ENCODE data around the gene ACE.
A peak's percentile ranks its signal among the peaks of the same experiment; 100 is the strongest.

Gene ACE

GRCh38 chr17:63476854-63477479 lies at the start of gene ACE:
ACE (plus strand) TSS chr17:63477061; CDS start chr17:63477095, 34 bp downstream.
- peak within 1 kb of the TSS; percentile 56 to 64 for H3K9ac ChIP-seq (ENCODE audit: low read depth in 1 of 2, low read length in 2 of 2)
- H3K4me3 ChIP-seq (ENCODE audit: low read depth in 1 of 2, low read length in 2 of 2), result peak within 1 kb of the TSS; percentile 72 to 76
- H3K27ac ChIP-seq (ENCODE audit: low read depth, low read length), result peak within 1 kb of the TSS; percentile 56
- H3K36me3 ChIP-seq (ENCODE audit: control insufficient read depth in 1 of 2, insufficient read depth in 2 of 2, low read length in 2 of 2), result peaks cover 6 to 16% of the 10 kb centered on the region in 2 donors
- H3K9me3 ChIP-seq (ENCODE audit: control insufficient read depth in 1 of 2, low read length in 2 of 2), result no peaks in the 10 kb centered on the region
- peaks cover 21 to 37% of the 10 kb centered on the region in 2 donors for H3K4me1 ChIP-seq (ENCODE audit: control insufficient read depth in 1 of 2, insufficient read depth in 2 of 2, low read length in 2 of 2)
- no peaks in the 10 kb centered on the region for H3K27me3 ChIP-seq (ENCODE audit: control insufficient read depth in 1 of 2, insufficient read depth in 2 of 2, low read length in 2 of 2)

GRCh38 chr17:63429766-63430165 lies 47.1 kb upstream of the ACE start:
- Histone ChIP-seq H3K36me3 (ENCODE audit: control insufficient read depth in 1 of 2, insufficient read depth in 2 of 2, low read length in 2 of 2) (peaks cover 0 to 2% of the 10 kb centered on the region in 2 donors), H3K27me3 (ENCODE audit: control insufficient read depth in 1 of 2, insufficient read depth in 2 of 2, low read length in 2 of 2) (no peaks in the 10 kb centered on the region), H3K4me1 (ENCODE audit: control insufficient read depth in 1 of 2, insufficient read depth in 2 of 2, low read length in 2 of 2) (peaks cover 34 to 39% of the 10 kb centered on the region in 2 donors), H3K27ac (ENCODE audit: low read depth, low read length) (no peak overlapping the region), H3K4me3 (ENCODE audit: low read depth in 1 of 2, low read length in 2 of 2) (no peak overlapping the region), H3K9me3 (ENCODE audit: control insufficient read depth in 1 of 2, low read length in 2 of 2) (no peaks in the 10 kb centered on the region), H3K9ac (ENCODE audit: low read depth in 1 of 2, low read length in 2 of 2) (no peak overlapping the region)

- Histone ChIP-seq H3K27ac (ENCODE audit: low read depth, low read length) (no peak overlapping the region), H3K36me3 (ENCODE audit: control insufficient read depth in 1 of 2, insufficient read depth in 2 of 2, low read length in 2 of 2) (peaks cover 0 to 4% of the 10 kb centered on the region in 2 donors), H3K27me3 (ENCODE audit: control insufficient read depth in 1 of 2, insufficient read depth in 2 of 2, low read length in 2 of 2) (no peaks in the 10 kb centered on the region), H3K9me3 (ENCODE audit: control insufficient read depth in 1 of 2, low read length in 2 of 2) (no peaks in the 10 kb centered on the region), H3K4me1 (ENCODE audit: control insufficient read depth in 1 of 2, insufficient read depth in 2 of 2, low read length in 2 of 2) (peaks cover 39 to 44% of the 10 kb centered on the region in 2 donors), H3K4me3 (ENCODE audit: low read depth in 1 of 2, low read length in 2 of 2) (no peak overlapping the region), H3K9ac (ENCODE audit: low read depth in 1 of 2, low read length in 2 of 2) (no peak overlapping the region)
Measured at GRCh38 chr17:63430223-63430622, 46.6 kb upstream of the ACE start.

GRCh38 chr17:63431618-63431938 lies 45.3 kb upstream of the ACE start:
- Histone ChIP-seq H3K9me3 (ENCODE audit: control insufficient read depth in 1 of 2, low read length in 2 of 2) (no peaks in the 10 kb centered on the region), H3K27me3 (ENCODE audit: control insufficient read depth in 1 of 2, insufficient read depth in 2 of 2, low read length in 2 of 2) (no peaks in the 10 kb centered on the region), H3K36me3 (ENCODE audit: control insufficient read depth in 1 of 2, insufficient read depth in 2 of 2, low read length in 2 of 2) (peaks cover 0 to 10% of the 10 kb centered on the region in 2 donors), H3K27ac (ENCODE audit: low read depth, low read length) (no peak overlapping the region), H3K4me1 (ENCODE audit: control insufficient read depth in 1 of 2, insufficient read depth in 2 of 2, low read length in 2 of 2) (peaks cover 52 to 54% of the 10 kb centered on the region in 2 donors), H3K9ac (ENCODE audit: low read depth in 1 of 2, low read length in 2 of 2) (peak overlapping the region; percentile 19 to 45), H3K4me3 (ENCODE audit: low read depth in 1 of 2, low read length in 2 of 2) (peak overlapping the region; percentile 10 to 30)

- H3K27ac ChIP-seq (ENCODE audit: low read depth, low read length), result peak overlapping the region; percentile 57
Measured at GRCh38 chr17:63431939-63432804, 44.7 kb upstream of the ACE start.

GRCh38 chr17:63433746-63434591 lies 42.9 kb upstream of the ACE start:
- peaks cover 58 to 69% of the 10 kb centered on the region in 2 donors for H3K4me1 ChIP-seq (ENCODE audit: control insufficient read depth in 1 of 2, insufficient read depth in 2 of 2, low read length in 2 of 2)
- H3K36me3 ChIP-seq (ENCODE audit: control insufficient read depth in 1 of 2, insufficient read depth in 2 of 2, low read length in 2 of 2), result peaks cover 0 to 10% of the 10 kb centered on the region in 2 donors
- no peaks in the 10 kb centered on the region for H3K27me3 ChIP-seq (ENCODE audit: control insufficient read depth in 1 of 2, insufficient read depth in 2 of 2, low read length in 2 of 2)
- no peaks in the 10 kb centered on the region for H3K9me3 ChIP-seq (ENCODE audit: control insufficient read depth in 1 of 2, low read length in 2 of 2)
- H3K4me3 ChIP-seq (ENCODE audit: low read depth in 1 of 2, low read length in 2 of 2), result peak overlapping the region in 1 of 2 donors; percentile 29
- no peak overlapping the region for H3K27ac ChIP-seq (ENCODE audit: low read depth, low read length)
- H3K9ac ChIP-seq (ENCODE audit: low read depth in 1 of 2, low read length in 2 of 2), result peak overlapping the region in 1 of 2 donors; percentile 11

More at GRCh38 chr17:63431939-63432804, 44.7 kb upstream of the ACE start:
- Histone ChIP-seq H3K4me3 (ENCODE audit: low read depth in 1 of 2, low read length in 2 of 2) (peak overlapping the region; percentile 10 to 30), H3K4me1 (ENCODE audit: control insufficient read depth in 1 of 2, insufficient read depth in 2 of 2, low read length in 2 of 2) (peaks cover 58 to 60% of the 10 kb centered on the region in 2 donors), H3K9ac (ENCODE audit: low read depth in 1 of 2, low read length in 2 of 2) (peak overlapping the region; percentile 33 to 45), H3K9me3 (ENCODE audit: control insufficient read depth in 1 of 2, low read length in 2 of 2) (no peaks in the 10 kb centered on the region), H3K36me3 (ENCODE audit: control insufficient read depth in 1 of 2, insufficient read depth in 2 of 2, low read length in 2 of 2) (peaks cover 0 to 10% of the 10 kb centered on the region in 2 donors), H3K27me3 (ENCODE audit: control insufficient read depth in 1 of 2, insufficient read depth in 2 of 2, low read length in 2 of 2) (no peaks in the 10 kb centered on the region)

GRCh38 chr17:63434951-63435571 lies 41.8 kb upstream of the ACE start:
- peak overlapping the region in 1 of 2 donors; percentile 54 for H3K9ac ChIP-seq (ENCODE audit: low read depth in 1 of 2, low read length in 2 of 2)
- H3K4me1 ChIP-seq (ENCODE audit: control insufficient read depth in 1 of 2, insufficient read depth in 2 of 2, low read length in 2 of 2), result peaks cover 64 to 78% of the 10 kb centered on the region in 2 donors
- H3K27me3 ChIP-seq (ENCODE audit: control insufficient read depth in 1 of 2, insufficient read depth in 2 of 2, low read length in 2 of 2), result no peaks in the 10 kb centered on the region
- peak overlapping the region; percentile 51 for H3K27ac ChIP-seq (ENCODE audit: low read depth, low read length)
- H3K9me3 ChIP-seq (ENCODE audit: control insufficient read depth in 1 of 2, low read length in 2 of 2), result no peaks in the 10 kb centered on the region
- peaks cover 0 to 10% of the 10 kb centered on the region in 2 donors for H3K36me3 ChIP-seq (ENCODE audit: control insufficient read depth in 1 of 2, insufficient read depth in 2 of 2, low read length in 2 of 2)
- peak overlapping the region in 1 of 2 donors; percentile 13 for H3K4me3 ChIP-seq (ENCODE audit: low read depth in 1 of 2, low read length in 2 of 2)

GRCh38 chr17:63435681-63436522 lies 41.0 kb upstream of the ACE start:
- Histone ChIP-seq H3K27me3 (ENCODE audit: control insufficient read depth in 1 of 2, insufficient read depth in 2 of 2, low read length in 2 of 2) (no peaks in the 10 kb centered on the region), H3K4me3 (ENCODE audit: low read depth in 1 of 2, low read length in 2 of 2) (peak overlapping the region in 1 of 2 donors; percentile 13), H3K9me3 (ENCODE audit: control insufficient read depth in 1 of 2, low read length in 2 of 2) (no peaks in the 10 kb centered on the region), H3K36me3 (ENCODE audit: control insufficient read depth in 1 of 2, insufficient read depth in 2 of 2, low read length in 2 of 2) (peaks cover 0 to 10% of the 10 kb centered on the region in 2 donors), H3K9ac (ENCODE audit: low read depth in 1 of 2, low read length in 2 of 2) (peak overlapping the region in 1 of 2 donors; percentile 38), H3K4me1 (ENCODE audit: control insufficient read depth in 1 of 2, insufficient read depth in 2 of 2, low read length in 2 of 2) (peaks cover 68 to 83% of the 10 kb centered on the region in 2 donors), H3K27ac (ENCODE audit: low read depth, low read length) (peak overlapping the region; percentile 55)

Measured in duodenal mucosa (tissue), 2 donors.